K562 (cell line): ENCODE measurements around the gene HMSD. TPM values are rescaled to one million over a fixed set of nuclear protein-coding genes. Genes with fewer than 3 reads are reported as not detected.

Experiments
- ATAC-seq: fragments of 200-7000 bp; cut with Tn5 transposase; 3 replicates; pipeline ENCODE4 v1.9.1; 2020; ENCODE audit warnings: moderate library complexity
- BruUV-seq: library from RNA; stranded (reverse); fragments of 400-500 nt; replicated peaks from 2 replicates; lab custom pipeline; 2021; lab: Mats Ljungman, UMichigan
- CTCF ChIA-PET: fragments of 300-600 bp; formaldehyde crosslinking; extraction: SDS; loops from one replicate; lab custom pipeline; 2021; ENCODE audit warnings: low intra/inter-chr PET ratio; lab: Yijun Ruan, JAX
- POLR2A ChIA-PET: fragments of 300-600, 350-650 bp; sonication (Branson Sonifier 250); formaldehyde crosslinking; extraction: SDS; loops from one replicate; lab custom pipeline; 2021; ENCODE audit warnings: antibody characterized with exemption, inconsistent platforms; lab: Yijun Ruan, JAX
- DNase-seq, 4 experiments: peaks; one replicate each; pipeline versions ENCODE4 v3.0.0 to v3.0.0-alpha.2; 2011 to 2018; ENCODE audit warnings: low spot score in 3 of 4, mixed read lengths in 3 of 4; ENCODE audit errors: extremely low read depth in 1 of 4
- FAIRE-seq: peaks from 2 replicates; lab custom pipeline; 2011; peaks lifted over from hg19 to GRCh38; lab: Jason Lieb, UNC
- H2AFZ ChIP-seq: 2 replicates; pipeline ENCODE4 v1.6.0; 2011; ENCODE audit warnings: low read depth, low read length, control low read depth, inconsistent platforms
- H3K27ac ChIP-seq: fragments of 200-600 bp; 3 replicates; pipeline ENCODE4 v1.8.0; 2011; ENCODE audit warnings: low read depth, mild to moderate bottlenecking, control low read depth, inconsistent platforms, low read length, moderate library complexity, mixed read lengths; ENCODE audit errors: extremely low read depth
- H3K27me3 ChIP-seq, 2 experiments: fragments of 300-600 bp in 1 of 2; 2 replicates in 1 of 2; 3 replicates in 1 of 2; pipeline versions ENCODE4 v1.6.0 to v1.8.0; 2011; ENCODE audit warnings: inconsistent platforms in 2 of 2, low read length in 2 of 2, mild to moderate bottlenecking in 1 of 2, mixed read lengths in 1 of 2, moderate library complexity in 1 of 2; ENCODE audit not compliant: control insufficient read depth in 2 of 2, insufficient read depth in 2 of 2
- H3K36me3 ChIP-seq: fragments of 300-600 bp; 3 replicates; pipeline ENCODE4 v1.8.0; 2011; ENCODE audit warnings: mild to moderate bottlenecking, low read length, inconsistent platforms; ENCODE audit not compliant: control insufficient read depth, insufficient read depth
- H3K4me1 ChIP-seq, 2 experiments: fragments of 200-600 bp in 1 of 2; replicated peaks in 1 of 2; 2 replicates in 1 of 2; 3 replicates in 1 of 2; pipeline versions ENCODE4 v1.5.1 to v1.8.0; 2011; ENCODE audit warnings: inconsistent platforms in 2 of 2, low read length in 2 of 2, mild to moderate bottlenecking in 1 of 2, mixed read lengths in 1 of 2, moderate library complexity in 1 of 2; ENCODE audit not compliant: control insufficient read depth in 2 of 2, insufficient read depth in 2 of 2
- H3K4me2 ChIP-seq: 2 replicates; pipeline ENCODE4 v1.6.1; 2011; ENCODE audit warnings: low read length, control low read depth, inconsistent platforms, mixed read lengths; ENCODE audit not compliant: insufficient read depth
- H3K4me3 ChIP-seq: fragments of 200-600 bp; sonication (generic), shearing (Covaris generic); 2 replicates; pipeline ENCODE4 v1.5.1; 2016; ENCODE audit warnings: control low read depth, inconsistent platforms
- H3K79me2 ChIP-seq: fragments of 200-600 bp; 3 replicates; pipeline ENCODE4 v1.8.0; 2011; ENCODE audit warnings: low read length, inconsistent platforms; ENCODE audit not compliant: control insufficient read depth, insufficient read depth
- H3K9ac ChIP-seq, 2 experiments: 2 replicates each; pipeline versions ENCODE4 v1.6.0 to v1.6.1; 2011; ENCODE audit warnings: low read depth in 2 of 2, low read length in 2 of 2, control low read depth in 1 of 2, inconsistent platforms in 1 of 2, mild to moderate bottlenecking in 1 of 2, mixed read lengths in 1 of 2; ENCODE audit not compliant: insufficient read depth in 1 of 2
- H3K9me1 ChIP-seq: one replicate; pipeline ENCODE4 v1.6.0; 2011; ENCODE audit warnings: inconsistent platforms, mild to moderate bottlenecking, low read length, moderate library complexity; ENCODE audit not compliant: control insufficient read depth, insufficient read depth
- H3K9me3 ChIP-seq: replicated peaks from 2 replicates; pipeline ENCODE4 v1.5.1; 2011; ENCODE audit warnings: low read depth, low read length, inconsistent platforms; ENCODE audit not compliant: control insufficient read depth, insufficient read depth
- H4K20me1 ChIP-seq: replicated peaks from 2 replicates; pipeline ENCODE4 v1.6.1; 2011; ENCODE audit warnings: low read length, inconsistent platforms, mixed read lengths; ENCODE audit not compliant: control insufficient read depth, insufficient read depth
- BRD9 ChIP-seq: fragments of 450-650 bp; IDR thresholded peaks from 2 replicates; pipeline ENCODE4 v1.6.1; 2018; ENCODE audit warnings: low read depth; ENCODE audit not compliant: partially characterized antibody
- CCAR2 ChIP-seq: fragments of 200-400 bp; formaldehyde crosslinking; IDR thresholded peaks from 2 replicates; pipeline ENCODE4 v1.6.1; 2017; ENCODE audit warnings: mild to moderate bottlenecking, low read depth, low read length
- CHCHD3 ChIP-seq: fragments of 250-450 bp; sonication (Bioruptor Pico); IDR thresholded peaks from 2 replicates; pipeline ENCODE4 v2.1.2; 2022; ENCODE audit warnings: mild to moderate bottlenecking
- DDX20 ChIP-seq: fragments of 450-650 bp; IDR thresholded peaks from 2 replicates; pipeline ENCODE4 v1.6.1; 2016; ENCODE audit warnings: missing genetic modification characterization, low read depth, mild to moderate bottlenecking, missing compliant biosample characterization, moderate library complexity
- ETV6 ChIP-seq, 3 experiments: fragments of 150-350 bp in 1 of 3; sonication (generic) in 1 of 3; formaldehyde crosslinking in 1 of 3; IDR thresholded peaks; 2 replicates each; pipeline versions ENCODE4 v1.6.1 to v1.8.0; 2014 to 2022; ENCODE audit warnings: borderline replicate concordance in 2 of 3, low read depth in 2 of 3, antibody characterized with exemption in 1 of 3, low read length in 1 of 3, mild to moderate bottlenecking in 1 of 3, missing genetic modification reagents in 1 of 3
- MEF2A ChIP-seq: IDR thresholded peaks from 2 replicates; pipeline ENCODE4 v1.6.1; 2011; ENCODE audit warnings: low read depth, mild to moderate bottlenecking, low read length, moderate library complexity; ENCODE audit not compliant: control insufficient read depth
- RAD51 ChIP-seq: fragments of 450-650 bp; IDR thresholded peaks from 2 replicates; pipeline ENCODE4 v1.7.1; 2016; ENCODE audit warnings: low read depth, mild to moderate bottlenecking, borderline replicate concordance
- SIN3A ChIP-seq, 2 experiments: fragments of 150-350 bp in 1 of 2; IDR thresholded peaks; 2 replicates each; pipeline ENCODE4 v1.6.1; 2011 to 2016; ENCODE audit warnings: borderline replicate concordance in 2 of 2, low read depth in 2 of 2, low read length in 2 of 2, mild to moderate bottlenecking in 2 of 2, moderate library complexity in 2 of 2; ENCODE audit not compliant: control insufficient read depth in 1 of 2
- XRCC3 ChIP-seq: fragments of 450-650 bp; IDR thresholded peaks from 2 replicates; pipeline ENCODE4 v1.6.1; 2017; ENCODE audit warnings: mild to moderate bottlenecking, moderate library complexity
- ZNF3 ChIP-seq: fragments of 250-450 bp; sonication (Bioruptor Pico); IDR thresholded peaks from 2 replicates; pipeline ENCODE4 v1.5.0; 2021; ENCODE audit warnings: mild to moderate bottlenecking, moderate library complexity
- ZNF583 ChIP-seq: fragments of 250-450 bp; sonication (Bioruptor Pico); IDR thresholded peaks from 2 replicates; pipeline ENCODE4 v1.4.0; 2020
- ZNF766 ChIP-seq: fragments of 200-800 bp; sonication (Bioruptor generic); conservative IDR thresholded peaks from 2 replicates; pipeline ENCODE4 v1.6.1; 2016; ENCODE audit warnings: missing genetic modification characterization, missing compliant biosample characterization
- WGBS: fragments of 100-300 bp; shearing (Covaris generic); methylation state at CpG from one replicate; pipeline ENCODE4 v1.1.6; 2016; ENCODE audit warnings: low coverage, mixed read lengths; ENCODE audit not compliant: insufficient coverage; ENCODE audit errors: missing lambda C conversion rate; 5-methylcytosine and 5-hydroxymethylcytosine counted together
- in situ Hi-C: fragments of 300-500 bp; cut with MboI; formaldehyde crosslinking; loops from 4 replicates; pipeline ENCODE4 v1.15.0; 2018; ENCODE audit warnings: inconsistent platforms, mixed read lengths
- intact Hi-C: fragments of 100-400 bp; cut with micrococcal nuclease; formaldehyde crosslinking; loops from 2 replicates; pipeline ENCODE4 v1.14.2; 2022
- polyA plus RNA-seq, 8 experiments: library from polyadenylated mRNA; depleted of rRNA in 4 of 8; stranded (reverse) in 5 of 8; unstranded in 3 of 8; fragments of >200 nt; fragmentation: Nextera tagmentation in 2 of 8; fragmentation: Illumina TruSeq in 1 of 8; extraction: Ambion mirVana in 2 of 8; extraction: Trizol in 1 of 8; gene quantifications; 2 replicates each; pipeline versions ENCODE4 v1.2.1 to v1.2.3, GENCODE V29; 2011 to 2014; ENCODE audit warnings: inconsistent platforms in 1 of 8, missing spikeins in 1 of 8
- total RNA-seq, 7 experiments: library from RNA; depleted of rRNA in 6 of 7; stranded (reverse); fragments of >200 nt in 6 of 7; fragmentation: Illumina TruSeq in 2 of 7; extraction: Trizol in 2 of 7; gene quantifications; 2 replicates each; pipeline versions ENCODE4 v1.2.1 to v1.2.3, GENCODE V29; 2011 to 2021; ENCODE audit warnings: low replicate concordance in 1 of 7
- TF ChIP-seq, protein P1 (sequence below): fragments of 250-450 bp; sonication (Bioruptor Pico); IDR thresholded peaks from 2 replicates; pipeline ENCODE4 v1.8.0; 2022; ENCODE audit warnings: inconsistent platforms
- TF ChIP-seq, protein P2 (sequence below): sonication (generic); formaldehyde crosslinking; IDR thresholded peaks from 2 replicates; pipeline ENCODE4 v1.8.1; 2023; ENCODE audit warnings: mild to moderate bottlenecking, missing genetic modification reagents

The HMSD gene
- total and polyA plus RNA-seq, 9 of the 15 experiments (the other 6 are each of a cell fraction or from before 2014, with no cell fraction given) = 0.18 to 0.39 (median 0.33) TPM; not detected in 6

DNA sequence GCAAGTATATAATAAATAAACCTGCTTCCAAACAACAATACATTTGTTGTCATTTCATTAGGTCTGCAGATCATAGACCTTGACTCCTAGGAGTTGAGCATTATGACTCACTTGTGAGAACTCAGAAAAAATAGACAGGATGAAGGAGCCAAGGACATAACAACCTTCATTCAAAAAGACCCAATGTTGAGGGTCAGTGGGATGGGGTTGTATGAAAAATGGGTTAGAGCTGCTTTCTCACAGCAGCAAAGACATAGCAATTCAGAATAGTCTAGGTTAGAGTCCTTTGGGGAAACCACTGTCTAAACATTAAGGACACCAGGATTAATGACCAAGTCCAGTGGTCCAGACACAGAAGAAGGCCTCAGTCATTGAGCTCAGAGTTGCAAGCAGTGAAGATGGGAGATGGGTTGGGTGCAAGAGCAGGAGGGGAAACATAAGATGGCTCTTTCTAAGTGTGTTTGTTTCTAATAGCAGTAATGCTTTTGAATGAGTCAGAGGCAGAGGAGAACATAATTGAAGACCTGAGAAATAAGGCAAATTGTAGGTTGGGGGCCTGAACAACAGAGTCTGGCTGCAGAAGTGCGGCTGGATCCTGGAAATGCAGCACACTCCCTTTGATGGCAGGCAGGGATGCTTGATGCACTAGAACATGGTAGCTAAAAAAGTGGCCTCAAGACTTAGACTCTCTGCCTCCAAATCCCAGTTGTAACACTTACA lies 45.1 kb upstream of the HMSD start:
- WGBS = 0% methylated on average over 1 of the region's 1 CpG
- POLR2A ChIA-PET = no interaction called here
- CTCF ChIA-PET = no interaction called here

More for the DNA sequence above, 45.1 kb upstream of the HMSD start:
- no peak overlapping the region for H3K4me3 ChIP-seq
- H3K9me3 ChIP-seq = no peaks in the 10 kb centered on the region
- TF ChIP-seq ZNF766 (CRISPR knock-in tag) (no peak), SIN3A (IDR thresholded peaks at IDR 0.05; ENCODE audit: borderline replicate concordance in 2 of 2, control insufficient read depth in 1 of 2, low read depth in 2 of 2, low read length in 2 of 2) (no peak), DDX20 (tag) (no peak), RAD51 (no peak), XRCC3 (no peak), CHCHD3 (no peak), BRD9 (no peak), MEF2A (no peak), CCAR2 (no peak), ZNF583 (CRISPR knock-in tag) (no peak), ZNF3 (no peak), ETV6 (IDR thresholded peaks at IDR 0.05; ENCODE audit: borderline replicate concordance in 1 of 2, low read depth in 2 of 2, low read length in 1 of 2) (no peak), ETV6 (CRISPR knock-in tag; IDR thresholded peaks at IDR 0.05; ENCODE audit: borderline replicate concordance) (no peak)
- TF ChIP-seq, protein P1, sequence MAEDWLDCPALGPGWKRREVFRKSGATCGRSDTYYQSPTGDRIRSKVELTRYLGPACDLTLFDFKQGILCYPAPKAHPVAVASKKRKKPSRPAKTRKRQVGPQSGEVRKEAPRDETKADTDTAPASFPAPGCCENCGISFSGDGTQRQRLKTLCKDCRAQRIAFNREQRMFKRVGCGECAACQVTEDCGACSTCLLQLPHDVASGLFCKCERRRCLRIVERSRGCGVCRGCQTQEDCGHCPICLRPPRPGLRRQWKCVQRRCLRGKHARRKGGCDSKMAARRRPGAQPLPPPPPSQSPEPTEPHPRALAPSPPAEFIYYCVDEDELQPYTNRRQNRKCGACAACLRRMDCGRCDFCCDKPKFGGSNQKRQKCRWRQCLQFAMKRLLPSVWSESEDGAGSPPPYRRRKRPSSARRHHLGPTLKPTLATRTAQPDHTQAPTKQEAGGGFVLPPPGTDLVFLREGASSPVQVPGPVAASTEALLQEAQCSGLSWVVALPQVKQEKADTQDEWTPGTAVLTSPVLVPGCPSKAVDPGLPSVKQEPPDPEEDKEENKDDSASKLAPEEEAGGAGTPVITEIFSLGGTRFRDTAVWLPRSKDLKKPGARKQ = no peak
- TF ChIP-seq, protein P2, sequence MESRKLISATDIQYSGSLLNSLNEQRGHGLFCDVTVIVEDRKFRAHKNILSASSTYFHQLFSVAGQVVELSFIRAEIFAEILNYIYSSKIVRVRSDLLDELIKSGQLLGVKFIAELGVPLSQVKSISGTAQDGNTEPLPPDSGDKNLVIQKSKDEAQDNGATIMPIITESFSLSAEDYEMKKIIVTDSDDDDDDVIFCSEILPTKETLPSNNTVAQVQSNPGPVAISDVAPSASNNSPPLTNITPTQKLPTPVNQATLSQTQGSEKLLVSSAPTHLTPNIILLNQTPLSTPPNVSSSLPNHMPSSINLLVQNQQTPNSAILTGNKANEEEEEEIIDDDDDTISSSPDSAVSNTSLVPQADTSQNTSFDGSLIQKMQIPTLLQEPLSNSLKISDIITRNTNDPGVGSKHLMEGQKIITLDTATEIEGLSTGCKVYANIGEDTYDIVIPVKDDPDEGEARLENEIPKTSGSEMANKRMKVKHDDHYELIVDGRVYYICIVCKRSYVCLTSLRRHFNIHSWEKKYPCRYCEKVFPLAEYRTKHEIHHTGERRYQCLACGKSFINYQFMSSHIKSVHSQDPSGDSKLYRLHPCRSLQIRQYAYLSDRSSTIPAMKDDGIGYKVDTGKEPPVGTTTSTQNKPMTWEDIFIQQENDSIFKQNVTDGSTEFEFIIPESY (CRISPR knock-in tag) = no peak
- TF ChIP-seq, all 486 proteins: peak for 0
- Histone ChIP-seq H4K20me1 (no peaks in the 10 kb centered on the region), H3K27me3 (no peaks in the 10 kb centered on the region), H3K4me1 (no peaks in the 10 kb centered on the region), H3K9me1 (no peaks in the 10 kb centered on the region), H2AFZ (no peak overlapping the region), H3K4me2 (no peak overlapping the region), H3K9ac (no peak overlapping the region), H3K36me3 (no peaks in the 10 kb centered on the region), H3K79me2 (no peaks in the 10 kb centered on the region), H3K27ac (no peak overlapping the region)
- in situ Hi-C loops (no loop called here), intact Hi-C loops (no loop called here)
- DNase-seq = no peak
- FAIRE-seq = no peak
- no TSS peak for BruUV-seq
- ATAC-seq = no peak
